ENCODE results near the gene ACAT1. TPM values are rescaled to one million over a fixed set of nuclear protein-coding genes. Genes with fewer than 3 reads are reported as not detected.

The ACAT1 gene
- total RNA-seq, 6 experiments from 2014 or later = 357 to 1,180 (median 459) TPM

DNA sequence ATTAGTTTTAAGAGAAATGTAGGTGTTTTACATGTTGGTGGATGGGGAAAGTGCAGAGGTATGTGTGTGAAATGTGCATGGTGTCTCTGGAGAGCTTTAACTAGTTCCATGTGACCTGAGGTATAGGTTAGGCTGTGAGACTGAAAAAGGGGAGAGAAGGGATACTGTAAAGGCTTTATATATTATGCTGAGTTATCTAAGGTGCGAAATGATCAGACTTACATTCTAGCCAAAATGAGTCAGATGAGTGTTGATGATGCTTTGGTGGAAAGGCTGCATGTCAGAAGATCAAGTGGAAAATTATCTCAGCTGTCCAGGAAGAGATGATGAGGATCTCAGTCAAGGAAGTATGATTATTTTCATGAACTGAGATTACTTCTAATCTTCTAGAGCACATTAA is 15.8 kb downstream of the ACAT1 start:
- Histone ChIP-seq H3K36me3 (peaks cover 9 to 78% (median 45%) of the 10 kb centered on the region in 4 donors), H3K4me1 (no peaks in the 10 kb centered on the region), H3K9me3 (no peaks in the 10 kb centered on the region), H3K4me3 (no peak overlapping the region), H3K27me3 (no peaks in the 10 kb centered on the region), H3K27ac (no peak overlapping the region)
- no peak for TF ChIP-seq POLR2A (IDR thresholded peaks at IDR 0.05)
- TF ChIP-seq, protein P1, sequence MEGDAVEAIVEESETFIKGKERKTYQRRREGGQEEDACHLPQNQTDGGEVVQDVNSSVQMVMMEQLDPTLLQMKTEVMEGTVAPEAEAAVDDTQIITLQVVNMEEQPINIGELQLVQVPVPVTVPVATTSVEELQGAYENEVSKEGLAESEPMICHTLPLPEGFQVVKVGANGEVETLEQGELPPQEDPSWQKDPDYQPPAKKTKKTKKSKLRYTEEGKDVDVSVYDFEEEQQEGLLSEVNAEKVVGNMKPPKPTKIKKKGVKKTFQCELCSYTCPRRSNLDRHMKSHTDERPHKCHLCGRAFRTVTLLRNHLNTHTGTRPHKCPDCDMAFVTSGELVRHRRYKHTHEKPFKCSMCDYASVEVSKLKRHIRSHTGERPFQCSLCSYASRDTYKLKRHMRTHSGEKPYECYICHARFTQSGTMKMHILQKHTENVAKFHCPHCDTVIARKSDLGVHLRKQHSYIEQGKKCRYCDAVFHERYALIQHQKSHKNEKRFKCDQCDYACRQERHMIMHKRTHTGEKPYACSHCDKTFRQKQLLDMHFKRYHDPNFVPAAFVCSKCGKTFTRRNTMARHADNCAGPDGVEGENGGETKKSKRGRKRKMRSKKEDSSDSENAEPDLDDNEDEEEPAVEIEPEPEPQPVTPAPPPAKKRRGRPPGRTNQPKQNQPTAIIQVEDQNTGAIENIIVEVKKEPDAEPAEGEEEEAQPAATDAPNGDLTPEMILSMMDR (IDR thresholded peaks at IDR 0.05) = no peak
- intact Hi-C loops (cut with DNase I) = loop anchor here in 1 of 2 donors (10.0 kb wide), 1 partner anchor 48 kb away; no protein-coding TSS in a partner anchor
- 80% methylated on average over 1 of the region's 1 CpG for WGBS (ENCODE audit: insufficient coverage, low coverage, low lambda C conversion rate, missing lambda C conversion rate)
- ATAC-seq (no peak), DNase-seq (no peak)

- Histone ChIP-seq H3K4me3 (no peak overlapping the region), H3K9me3 (no peaks in the 10 kb centered on the region), H3K27me3 (no peaks in the 10 kb centered on the region), H3K27ac (no peak overlapping the region), H3K4me1 (no peaks in the 10 kb centered on the region), H3K36me3 (peaks cover 10 to 93% (median 59%) of the 10 kb centered on the region in 4 donors)
- TF ChIP-seq, protein P1 (IDR thresholded peaks at IDR 0.05) = no peak
- no peak for TF ChIP-seq POLR2A (IDR thresholded peaks at IDR 0.05)
- no peak for ATAC-seq
- WGBS (ENCODE audit: insufficient coverage, low coverage, low lambda C conversion rate, missing lambda C conversion rate) = 94% methylated on average over 5 of the region's 7 CpGs
- intact Hi-C loops (cut with DNase I) = no loop called here
- DNase-seq = no peak
Observed at GRCh38 chr11:108142304-108142703, 20.9 kb downstream of the ACAT1 start.

GRCh38 chr11:108144615-108145014 is 23.2 kb downstream of the ACAT1 start:
- H3K27me3 ChIP-seq = no peaks in the 10 kb centered on the region
- no peak overlapping the region for H3K4me3 ChIP-seq
- DNase-seq (no peak), ATAC-seq (no peak)
- peaks cover 10 to 100% (median 59%) of the 10 kb centered on the region in 4 donors for H3K36me3 ChIP-seq
- intact Hi-C loops (cut with DNase I) = no loop called here
- peaks cover 0 to 4% (median 0%) of the 10 kb centered on the region in 4 donors for H3K4me1 ChIP-seq
- no peak overlapping the region for H3K27ac ChIP-seq
- TF ChIP-seq POLR2A (IDR thresholded peaks at IDR 0.05) = no peak
- TF ChIP-seq, protein P1 (IDR thresholded peaks at IDR 0.05) = no peak
- 87% methylated on average over 3 of the region's 3 CpGs for WGBS (ENCODE audit: insufficient coverage, low coverage, low lambda C conversion rate, missing lambda C conversion rate)
- no peaks in the 10 kb centered on the region for H3K9me3 ChIP-seq

DNA sequence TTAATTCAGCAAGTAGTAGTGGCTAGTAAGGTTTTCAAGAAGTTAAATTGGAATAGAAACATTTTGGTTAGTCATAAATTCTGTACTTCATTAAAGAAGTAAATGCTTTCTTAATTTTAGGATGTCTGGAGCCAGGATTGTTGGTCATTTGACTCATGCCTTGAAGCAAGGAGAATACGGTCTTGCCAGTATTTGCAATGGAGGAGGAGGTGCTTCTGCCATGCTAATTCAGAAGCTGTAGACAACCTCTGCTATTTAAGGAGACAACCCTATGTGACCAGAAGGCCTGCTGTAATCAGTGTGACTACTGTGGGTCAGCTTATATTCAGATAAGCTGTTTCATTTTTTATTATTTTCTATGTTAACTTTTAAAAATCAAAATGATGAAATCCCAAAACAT is 25.8 kb downstream of the ACAT1 start:
- H3K27ac ChIP-seq = no peak overlapping the region
- WGBS (ENCODE audit: insufficient coverage, low coverage, low lambda C conversion rate, missing lambda C conversion rate) = 82% methylated on average over 1 of the region's 1 CpG
- ATAC-seq (no peak), DNase-seq (no peak)
- no peaks in the 10 kb centered on the region for H3K9me3 ChIP-seq
- H3K27me3 ChIP-seq = no peaks in the 10 kb centered on the region
- H3K4me3 ChIP-seq = no peak overlapping the region
- no peak for TF ChIP-seq POLR2A (IDR thresholded peaks at IDR 0.05)
- TF ChIP-seq, protein P1 (IDR thresholded peaks at IDR 0.05) = no peak
- peaks cover 5 to 98% (median 58%) of the 10 kb centered on the region in 4 donors for H3K36me3 ChIP-seq
- intact Hi-C loops (cut with DNase I) = no loop called here
- peaks cover 0 to 4% (median 0%) of the 10 kb centered on the region in 4 donors for H3K4me1 ChIP-seq
